Activated T-cell treated with anti-CD3 and anti-CD28 coated beads for 48 hours (primary cell): ENCODE data around the gene AKT1S1.

Source experiments
- DNase-seq: peaks from one replicate; pipeline ENCODE4 v3.0.0-alpha.2; 2020; ENCODE audit warnings: low read depth

AKT1S1 gene

DNA sequence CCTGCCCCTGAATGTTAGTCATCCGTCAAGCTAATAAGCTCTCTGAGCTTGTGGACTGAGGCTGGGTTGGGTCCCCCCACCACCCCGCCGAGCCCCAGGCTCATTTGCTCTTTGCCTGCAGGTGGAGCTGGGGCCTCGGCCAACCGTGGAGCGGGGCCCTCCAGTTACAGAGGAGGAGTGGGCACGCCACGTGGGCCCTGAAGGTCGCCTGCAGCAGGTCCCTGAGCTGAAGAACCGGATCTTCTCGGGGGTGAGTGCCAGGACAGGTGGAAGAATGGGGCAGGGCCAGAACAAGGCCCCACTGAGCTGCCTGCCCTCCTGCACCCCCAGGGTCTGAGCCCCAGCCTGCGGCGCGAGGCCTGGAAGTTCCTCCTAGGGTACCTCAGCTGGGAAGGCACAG is 5.5 kb upstream of the AKT1S1 start:
- DNase-seq = no peak

DNA sequence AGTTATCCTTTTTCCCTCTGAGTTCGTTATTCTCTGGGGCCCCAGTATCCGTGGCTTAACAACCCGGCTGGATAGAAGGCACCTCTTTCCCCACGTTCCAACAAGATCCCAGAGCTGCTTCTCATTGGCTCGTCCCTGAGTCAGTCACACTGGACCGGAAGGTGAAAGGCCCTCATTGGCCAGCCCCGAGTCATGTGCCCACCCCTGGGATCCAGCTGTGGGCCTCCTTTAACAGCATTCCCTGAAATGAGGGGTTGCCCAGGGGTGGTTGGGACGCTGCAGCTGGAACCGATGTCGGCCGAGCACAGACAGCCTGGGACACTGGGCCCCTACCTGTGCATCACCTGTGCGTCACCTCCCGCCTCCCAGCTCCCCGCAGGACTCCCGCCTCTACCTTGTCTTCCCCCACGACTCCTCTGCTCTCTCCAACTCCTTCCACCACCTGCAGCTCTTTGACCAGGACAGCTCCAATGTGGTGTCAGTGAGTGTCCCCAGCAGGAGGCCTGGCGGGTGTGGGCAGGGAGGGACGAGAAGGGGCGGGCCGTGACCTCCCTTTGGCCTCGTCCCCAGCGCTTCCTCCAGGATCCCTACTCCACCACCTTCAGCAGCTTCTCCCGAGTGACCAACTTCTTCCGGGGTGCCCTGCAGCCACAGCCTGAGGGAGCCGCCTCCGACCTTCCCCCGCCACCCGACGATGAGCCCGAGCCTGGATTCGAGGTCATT is 4.7 kb upstream of the AKT1S1 start:
- no peak for DNase-seq

DNA sequence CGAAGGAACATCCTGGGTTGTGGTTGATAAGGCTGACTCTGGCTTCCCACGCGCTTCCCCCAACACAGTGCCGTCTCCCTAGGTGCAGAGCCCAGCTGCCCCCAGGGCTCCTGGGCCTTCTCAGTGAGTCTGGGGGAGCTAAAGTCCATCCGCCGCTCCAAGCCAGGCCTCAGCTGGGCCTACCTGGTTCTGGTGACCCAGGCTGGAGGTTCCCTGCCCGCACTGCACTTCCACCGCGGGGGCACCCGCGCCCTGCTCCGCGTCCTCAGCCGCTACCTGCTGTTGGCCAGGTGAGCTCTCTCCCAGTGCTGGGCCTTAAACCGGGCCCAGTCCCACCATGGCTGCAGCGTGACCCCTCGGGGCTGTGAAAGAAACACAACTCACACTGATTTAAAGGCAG is 4.0 kb upstream of the AKT1S1 start:
- DNase-seq = no peak

DNA sequence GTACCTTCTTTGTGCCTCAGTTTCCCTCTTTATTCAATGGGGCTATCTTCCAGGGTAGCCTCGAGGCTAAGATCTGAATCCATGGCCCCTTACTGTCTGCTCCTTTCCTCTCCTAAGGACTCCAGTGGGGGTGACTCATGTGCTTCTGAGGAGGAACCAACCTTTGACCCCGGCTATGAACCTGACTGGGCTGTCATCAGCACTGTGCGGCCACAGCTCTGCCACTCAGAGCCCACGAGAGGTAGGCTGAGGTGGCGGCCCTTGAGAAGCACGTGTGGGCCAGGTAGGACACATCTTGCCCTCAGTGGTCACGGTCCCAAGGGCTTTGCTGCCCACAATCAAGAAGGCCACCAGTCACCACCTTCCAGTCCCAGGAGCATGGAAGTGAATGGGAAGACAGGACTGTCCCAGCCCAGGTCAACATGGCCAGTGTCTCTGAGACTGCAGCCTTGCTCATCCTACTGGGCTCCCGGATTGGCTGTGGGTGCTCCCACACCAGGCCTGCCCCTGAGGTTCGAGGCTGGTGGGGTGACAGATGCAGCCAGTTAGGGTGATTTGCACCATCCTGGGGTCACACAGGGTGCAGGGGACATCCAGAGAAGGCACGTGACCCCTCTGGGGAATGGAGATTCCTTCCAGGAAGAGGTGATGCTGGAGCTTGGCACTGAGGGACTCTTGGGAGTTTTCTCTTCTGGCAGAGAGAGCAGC is 3.2 kb upstream of the AKT1S1 start:
- no peak for DNase-seq

DNA sequence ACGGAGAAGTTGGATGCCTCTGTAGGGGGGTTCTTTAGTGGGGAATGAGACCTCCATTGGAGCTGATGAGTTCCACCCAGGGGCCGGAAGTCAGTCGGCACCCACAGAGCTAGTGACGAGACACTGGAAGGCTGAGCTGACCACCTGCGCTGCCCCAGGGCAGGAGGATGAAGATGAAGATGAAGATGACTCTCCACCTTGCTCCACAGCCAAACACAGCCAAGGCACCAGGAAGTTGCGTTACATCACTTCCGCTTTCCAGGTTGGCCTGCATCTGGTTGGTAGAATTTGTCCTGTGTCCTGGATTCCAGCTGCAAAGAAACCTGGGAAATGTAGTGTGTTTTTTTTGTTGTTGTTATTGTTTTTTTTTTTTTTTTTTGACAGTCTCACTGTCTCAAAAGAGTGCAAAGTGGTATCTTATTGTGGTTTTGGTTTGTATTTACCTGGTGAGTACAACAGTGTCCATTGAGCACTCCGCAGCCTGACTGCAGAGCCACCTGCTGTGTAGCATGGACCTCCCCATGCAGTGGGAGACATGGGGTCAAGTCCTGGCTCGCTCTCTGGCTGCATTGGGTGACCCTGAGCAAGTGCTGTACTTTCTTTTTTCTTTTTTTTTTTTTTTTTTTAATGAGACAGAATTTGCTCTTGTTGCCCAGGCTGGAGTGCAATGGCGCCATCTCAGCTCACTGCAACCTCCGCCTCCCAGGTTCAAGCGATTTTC is 2.2 kb upstream of the AKT1S1 start:
- DNase-seq = no peak

DNA sequence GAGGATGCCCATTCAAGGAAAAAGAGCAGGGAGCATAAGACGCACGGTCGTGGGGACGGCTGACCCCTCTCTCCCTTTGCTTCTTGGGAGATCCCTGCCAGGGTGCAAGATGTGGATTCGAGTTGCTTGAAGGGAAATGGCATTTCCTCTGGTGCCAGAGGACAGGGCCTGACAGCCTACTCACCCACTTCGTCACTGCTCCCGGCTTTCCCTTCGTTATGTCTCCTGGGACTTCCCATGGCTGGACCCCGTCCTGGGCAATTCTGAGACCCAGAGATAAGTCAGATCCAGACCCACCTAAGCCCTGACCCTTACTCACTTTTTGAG is 1.6 kb upstream of the AKT1S1 start:
- no peak for DNase-seq

DNA sequence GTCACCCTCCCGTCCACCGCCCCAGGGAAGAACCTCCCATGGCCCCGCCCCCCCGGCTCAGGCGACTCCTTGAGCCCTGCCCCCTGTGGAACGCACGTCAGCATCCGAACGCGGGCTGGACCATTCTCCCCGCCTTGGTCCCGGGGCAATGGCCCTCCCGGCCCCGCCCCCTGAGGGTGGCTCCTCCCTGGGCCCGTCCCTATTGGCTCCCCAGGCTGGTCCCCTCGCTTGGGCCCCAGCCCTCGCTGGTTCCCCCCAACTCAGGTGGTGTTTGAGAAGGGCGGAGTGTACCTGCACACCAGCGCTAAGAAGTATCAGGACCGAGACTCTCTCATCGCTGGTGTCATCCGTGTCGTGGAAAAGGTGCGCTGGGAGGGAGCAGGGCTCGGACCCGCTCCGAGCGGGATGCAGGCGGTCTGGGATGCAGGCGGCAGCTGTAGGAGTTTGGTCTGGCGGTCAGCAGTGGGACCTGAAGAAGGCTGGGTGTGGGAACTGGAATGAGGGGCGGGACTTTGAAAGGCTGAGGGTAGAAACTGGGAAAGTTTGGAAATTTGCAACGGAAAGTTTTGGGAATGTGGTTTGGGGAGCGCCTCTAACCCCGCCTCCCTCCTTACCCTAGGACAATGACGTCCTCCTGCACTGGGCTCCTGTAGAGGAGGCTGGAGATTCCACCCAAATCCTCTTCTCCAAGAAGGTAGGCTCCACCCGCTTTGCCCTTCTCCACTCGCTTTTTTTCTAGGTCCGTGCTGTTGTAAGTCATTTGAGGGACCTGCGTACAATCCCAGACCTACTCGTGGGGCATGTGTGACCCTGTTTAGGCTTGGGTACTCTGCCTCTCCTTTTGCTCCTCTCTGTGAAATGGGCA is 956 bp upstream of the AKT1S1 start:
- DNase-seq = peak; percentile 99

DNA sequence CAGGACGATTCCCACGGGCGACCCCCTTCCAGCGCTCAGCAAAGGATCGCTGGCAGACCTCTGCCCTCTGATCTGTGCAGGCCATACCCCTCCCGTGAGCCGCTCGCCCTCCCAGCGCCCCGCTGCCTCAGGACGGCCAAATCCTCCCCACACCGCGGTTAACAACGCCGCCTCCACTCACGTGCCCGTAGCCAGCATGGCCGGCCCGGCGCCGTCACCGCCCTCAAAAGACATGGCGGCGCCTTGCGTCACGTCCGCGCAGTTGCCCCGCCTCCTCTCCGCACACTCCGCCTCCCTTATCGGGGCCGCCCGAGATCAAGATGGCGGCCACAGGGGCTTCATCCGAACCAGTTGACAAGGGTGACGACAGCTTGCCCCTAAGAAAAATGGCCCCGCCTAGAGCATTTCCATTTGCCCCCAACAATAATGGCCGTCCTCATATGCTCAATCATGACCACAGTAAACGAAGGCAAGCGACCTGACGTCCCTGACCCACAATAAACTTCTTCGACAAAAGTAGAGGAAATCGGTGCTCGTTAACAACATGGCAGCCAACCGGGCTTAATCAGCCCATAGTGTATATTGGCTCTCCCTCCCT is 634 bp downstream of the AKT1S1 start:
- peak; percentile 97 for DNase-seq

DNA sequence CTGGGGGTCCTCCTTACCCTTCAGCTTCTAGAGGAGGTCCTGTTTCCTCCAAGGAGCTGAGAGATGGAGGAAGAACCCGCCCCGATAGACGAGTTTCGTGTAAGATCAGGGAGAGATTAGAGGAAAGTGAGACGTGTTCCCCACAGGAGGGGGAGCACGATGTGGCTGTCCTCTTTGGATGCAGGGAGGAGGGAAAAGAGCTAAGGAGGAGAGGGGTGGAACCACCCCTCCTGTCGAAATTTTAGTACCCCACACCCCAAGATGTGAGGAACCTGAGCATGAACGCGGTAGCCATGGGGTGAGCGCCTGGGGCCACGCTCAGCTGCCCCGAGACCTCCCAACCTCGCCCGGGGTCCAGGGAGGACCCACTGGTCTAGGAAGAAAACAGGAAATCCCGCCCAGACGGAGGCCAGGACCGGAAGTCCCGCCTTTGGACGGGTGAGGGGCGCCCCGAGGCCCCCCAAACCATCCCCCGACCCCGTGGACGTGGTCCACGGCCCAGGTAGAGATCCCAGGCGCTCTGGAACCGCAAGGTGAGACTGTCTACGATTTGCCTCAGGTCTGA is 1.2 kb downstream of the AKT1S1 start:
- DNase-seq = peak; percentile 41

DNA sequence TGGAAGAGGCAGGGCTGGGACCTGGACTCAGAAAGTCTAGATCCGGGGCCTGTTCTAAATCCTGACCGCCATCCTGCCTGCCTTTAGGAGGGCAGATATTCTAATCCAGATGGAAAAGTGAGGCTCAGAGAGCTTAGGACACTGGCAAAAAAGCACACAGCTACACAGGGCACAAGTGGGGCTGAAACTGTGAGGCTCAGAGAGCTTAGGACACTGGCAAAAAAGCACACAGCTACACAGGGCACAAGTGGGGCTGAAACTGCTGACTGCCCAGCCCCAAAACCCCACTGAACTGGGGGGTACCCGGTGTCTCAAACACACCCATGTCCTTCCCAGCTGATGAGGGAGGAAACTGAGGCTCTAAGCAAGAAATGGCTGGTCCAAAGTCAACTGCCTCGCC is 2.0 kb downstream of the AKT1S1 start:
- no peak for DNase-seq

DNA sequence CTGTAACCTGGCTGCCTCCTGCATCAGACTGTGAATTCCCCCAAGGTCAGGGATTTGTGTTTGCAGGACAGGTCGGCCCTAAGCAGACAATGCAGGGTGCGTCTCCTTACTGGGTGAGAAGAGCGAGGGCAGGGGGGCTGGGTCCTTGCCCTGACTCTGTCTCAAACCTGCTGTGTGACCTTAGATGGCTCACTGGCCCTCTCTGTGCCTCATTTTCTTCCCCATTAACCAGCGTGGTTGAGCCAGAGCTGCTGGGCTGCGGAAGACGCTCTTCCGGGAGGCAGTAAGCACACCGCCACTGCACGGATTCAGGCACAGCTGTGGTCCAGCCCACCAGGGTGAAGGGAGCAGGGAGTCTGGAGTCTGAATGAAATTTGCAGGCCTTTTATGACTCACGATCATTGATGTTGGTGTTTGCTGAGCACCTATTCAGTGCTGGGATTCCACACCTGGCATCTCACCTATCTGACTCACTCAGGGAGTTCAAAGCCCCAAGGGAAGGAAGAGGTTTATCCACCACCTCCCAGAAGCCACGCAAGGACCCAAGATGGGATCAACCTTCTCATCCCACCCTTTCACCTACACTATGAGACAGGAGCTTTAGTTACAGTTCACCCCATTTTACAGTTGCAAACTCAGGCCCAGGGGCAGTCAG is 2.5 kb downstream of the AKT1S1 start:
- DNase-seq = no peak

DNA sequence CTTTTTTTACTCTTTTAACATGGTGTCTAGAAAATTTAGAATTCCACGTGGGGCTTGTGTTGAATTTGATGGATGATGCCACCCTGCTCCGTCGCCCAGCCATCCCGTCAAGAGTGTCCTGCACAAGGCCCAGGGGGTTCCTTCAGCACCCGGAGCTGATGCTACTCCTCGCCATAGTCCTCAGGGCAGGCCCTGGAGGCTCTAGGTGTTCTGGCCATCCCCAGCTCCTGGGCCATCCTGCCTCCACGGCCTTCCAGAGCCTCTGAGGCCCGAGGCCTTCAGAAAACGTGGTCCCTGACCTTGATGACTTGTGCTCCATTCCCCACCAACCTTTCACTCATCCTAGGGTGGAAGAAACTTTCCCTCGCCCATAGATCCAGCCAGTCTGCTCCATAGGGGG is 3.3 kb downstream of the AKT1S1 start:
- DNase-seq = no peak

DNA sequence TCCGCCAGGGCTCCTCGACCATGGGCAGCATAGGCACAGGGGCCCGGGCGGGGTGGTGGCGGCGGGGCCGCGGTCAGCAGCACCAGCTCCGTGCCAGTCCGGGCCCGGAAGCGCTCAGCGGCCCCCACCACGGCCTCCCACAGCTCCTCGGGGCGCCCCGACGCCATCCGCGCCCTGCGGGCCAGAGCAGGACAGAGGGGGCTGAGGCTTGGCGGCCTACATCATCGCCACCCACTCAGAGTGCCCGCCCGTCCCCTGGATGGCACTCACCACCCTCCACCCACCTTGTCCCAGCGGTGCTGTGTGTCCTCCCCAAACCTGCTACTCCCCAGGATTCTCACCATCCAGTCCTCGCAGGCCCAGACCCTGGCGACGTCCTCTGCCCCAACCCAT is 4.0 kb downstream of the AKT1S1 start:
- DNase-seq = no peak

DNA sequence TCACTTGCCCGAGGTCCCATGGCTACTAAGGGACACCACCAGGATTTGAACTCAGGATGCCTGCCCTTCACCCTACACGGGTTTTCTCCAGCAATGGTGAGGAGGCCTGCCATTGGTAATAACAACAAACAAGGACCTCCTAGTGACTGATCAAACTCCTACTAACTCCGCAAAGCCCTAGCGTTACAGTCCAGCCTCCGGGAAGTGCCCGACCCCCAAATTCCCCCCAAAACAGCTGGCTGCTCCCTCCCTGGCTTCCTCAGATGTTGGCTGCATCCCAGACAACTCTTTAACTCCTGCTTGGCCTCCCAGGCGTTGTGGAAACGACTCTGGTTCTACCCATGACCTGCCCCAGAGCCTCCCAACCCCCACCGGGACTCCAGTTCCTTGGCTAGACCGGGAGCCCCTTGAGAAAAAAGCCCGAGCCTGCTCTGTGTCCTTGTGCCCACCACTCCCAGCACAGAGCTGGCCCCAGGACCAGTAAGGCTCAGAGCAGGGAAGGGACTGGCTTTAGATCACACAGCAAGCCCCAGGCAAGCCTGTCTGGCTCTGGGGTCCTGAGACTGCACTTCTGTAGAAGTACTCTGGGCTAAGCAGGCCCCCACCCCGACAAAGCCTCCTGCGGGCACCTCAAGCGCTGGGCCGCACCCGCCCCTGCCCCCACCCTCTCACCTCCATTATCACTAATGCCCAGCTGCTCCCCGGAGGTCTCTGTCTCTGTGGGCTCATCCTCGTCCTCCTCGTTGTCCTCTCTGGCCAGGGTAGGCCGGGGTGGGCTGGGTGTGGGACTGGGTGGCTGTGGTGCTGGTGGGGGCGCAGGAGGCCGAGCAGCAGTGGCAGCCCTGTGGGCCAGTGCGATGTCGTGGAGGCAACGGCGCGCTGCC is 4.7 kb downstream of the AKT1S1 start:
- DNase-seq = no peak

DNA sequence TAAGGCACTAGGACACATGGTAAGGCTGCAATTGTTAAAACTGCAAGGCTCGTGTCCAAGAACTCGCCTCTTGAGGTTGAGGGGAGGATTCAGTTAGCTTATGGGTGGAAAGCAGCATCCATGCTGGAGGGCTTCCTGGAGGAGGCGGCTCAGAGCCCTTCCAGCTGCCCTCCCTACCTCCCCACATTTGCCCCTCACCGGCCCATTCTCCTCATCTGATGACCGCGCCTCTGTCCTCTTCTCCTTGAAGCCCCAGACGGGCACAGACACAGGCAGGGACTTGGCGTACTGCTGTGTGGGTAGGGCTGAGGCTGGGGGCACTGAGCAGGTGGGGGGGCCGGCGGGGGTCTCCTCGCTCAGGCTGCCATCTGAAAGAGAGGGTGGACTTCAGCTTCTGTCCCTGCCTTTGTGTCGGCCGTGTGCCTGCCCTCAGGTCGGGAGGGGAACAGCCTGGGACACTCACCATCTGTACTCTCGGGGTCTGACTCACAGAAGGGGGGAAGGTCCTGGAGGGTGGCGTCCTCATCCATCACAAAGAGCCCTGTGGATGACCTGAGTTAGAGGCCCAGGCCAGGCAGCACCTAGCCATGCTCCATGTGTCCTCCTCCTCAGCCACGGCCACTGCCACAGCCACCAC is 5.7 kb downstream of the AKT1S1 start:
- no peak for DNase-seq

DNA sequence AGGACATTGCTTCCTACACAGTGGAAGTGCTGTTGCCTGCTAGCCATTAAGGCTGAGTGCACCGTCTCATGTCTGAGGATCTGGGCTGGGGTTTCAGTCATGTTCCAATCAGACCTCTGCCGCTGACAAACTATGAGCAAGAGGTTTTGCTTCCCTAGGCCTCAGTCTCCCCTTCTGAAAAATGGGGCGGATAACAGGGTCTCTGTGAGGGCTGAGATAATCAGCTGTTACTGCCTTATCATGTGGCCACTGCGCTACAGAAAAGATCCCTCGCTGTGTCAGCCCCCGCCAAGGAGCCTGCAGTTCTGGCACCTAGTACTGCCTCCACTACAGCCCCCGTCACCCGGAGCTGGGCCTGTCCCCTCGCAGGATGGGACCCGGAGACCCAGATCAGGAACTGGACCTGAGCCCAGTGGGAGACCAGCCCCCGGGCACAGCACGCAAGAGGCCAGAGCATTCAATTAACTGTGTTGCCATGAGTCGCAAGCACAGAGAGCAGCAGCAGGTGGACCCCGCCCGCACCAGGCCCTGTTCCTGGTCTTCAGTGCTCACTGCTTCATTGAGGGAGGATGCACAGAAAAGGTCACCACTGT is 6.8 kb downstream of the AKT1S1 start:
- DNase-seq = no peak

DNA sequence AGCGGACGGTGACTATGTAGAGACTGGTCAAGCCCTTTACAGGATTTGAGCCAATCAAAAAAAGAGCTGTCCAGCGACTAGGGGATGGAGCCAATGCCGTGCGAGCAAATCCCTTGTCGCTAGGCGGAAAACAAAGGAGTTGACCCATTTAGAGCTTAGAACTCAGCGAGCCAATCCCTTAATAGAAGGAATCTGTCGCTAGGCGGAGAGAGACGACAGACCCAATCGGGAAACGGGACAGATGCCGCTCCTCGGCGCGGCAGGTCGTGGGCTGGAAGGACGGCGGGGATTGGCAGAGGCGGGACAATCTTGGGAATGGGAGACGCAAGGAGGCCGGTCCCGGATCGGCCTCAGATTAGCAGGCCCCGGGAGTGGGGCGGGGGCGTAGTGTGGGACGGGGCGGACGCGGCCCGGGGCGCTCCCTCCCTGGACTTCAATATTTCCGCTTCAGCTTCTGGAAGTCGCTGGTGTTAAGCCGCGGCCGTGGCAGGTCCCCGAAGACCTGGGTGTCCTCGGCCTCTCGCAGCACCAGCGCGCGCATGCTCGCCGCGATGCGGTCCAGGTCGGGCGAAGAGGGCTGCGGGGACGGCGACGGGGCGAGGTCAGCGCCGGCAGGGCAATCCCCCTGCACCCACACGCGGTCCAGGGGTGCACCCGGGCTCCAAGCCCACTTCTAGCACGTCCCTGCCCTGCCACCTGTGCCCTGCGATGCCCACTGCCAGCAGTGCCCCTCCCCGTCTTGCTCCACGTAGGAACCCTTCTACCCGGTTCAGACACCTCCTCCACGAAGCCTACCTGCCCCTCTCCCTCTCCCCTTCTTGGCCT is 7.5 kb downstream of the AKT1S1 start:
- peak; percentile 86 for DNase-seq

DNA sequence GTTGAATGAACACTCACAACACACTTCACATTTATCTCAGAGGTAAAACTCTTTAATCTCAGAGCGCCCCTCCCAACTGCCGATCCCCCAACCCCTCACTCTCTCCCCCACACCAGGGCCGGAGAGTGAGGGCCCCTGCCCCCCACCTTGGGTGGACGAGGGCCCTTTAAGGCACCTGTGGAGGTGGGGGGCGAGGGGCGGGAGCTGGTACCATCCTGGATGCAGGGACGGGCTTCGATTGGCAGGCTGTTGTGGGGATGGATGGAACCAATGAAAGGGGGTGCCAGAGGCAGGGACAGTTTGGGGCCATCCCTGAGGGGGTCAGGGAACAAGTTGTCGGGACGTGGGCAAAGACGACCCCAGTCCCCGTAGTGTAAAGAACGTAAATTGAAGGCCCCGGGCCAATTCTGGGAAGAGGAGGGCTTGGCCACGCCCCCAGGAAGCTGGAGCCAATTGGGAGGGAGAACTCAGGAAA is 8.1 kb downstream of the AKT1S1 start:
- no peak for DNase-seq
